Measurements from ENCODE around the gene XRCC5. TPM values are rescaled to one million over a fixed set of nuclear protein-coding genes. Genes with fewer than 3 reads are reported as not detected.

XRCC5 gene
- total RNA-seq, 2 donors from 2014 or later = 189 to 213 TPM

DNA sequence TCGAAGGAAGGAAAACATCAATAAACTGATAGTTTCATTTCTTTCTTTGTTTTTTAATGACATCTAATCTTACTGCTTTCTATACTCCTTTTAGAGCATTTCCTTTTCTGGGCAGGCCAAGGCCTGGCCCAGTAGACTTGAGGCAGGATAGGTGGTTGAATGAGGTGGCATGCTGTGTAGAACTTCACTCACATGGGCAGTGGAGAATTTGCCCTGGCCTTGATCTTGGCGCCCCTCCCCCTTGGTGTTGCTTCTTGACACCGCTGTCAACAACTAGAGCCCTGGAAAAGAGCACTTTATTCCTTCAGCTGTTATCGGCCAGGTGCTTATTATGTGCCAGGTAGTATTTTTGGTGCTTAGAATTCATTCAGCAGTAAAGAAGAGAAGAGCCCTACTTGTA lies 37.4 kb downstream of the XRCC5 start:
- DNase-seq (ENCODE audit: low spot score) = no peak
- intact Hi-C loops (cut with DNase I) = no loop called here

DNA sequence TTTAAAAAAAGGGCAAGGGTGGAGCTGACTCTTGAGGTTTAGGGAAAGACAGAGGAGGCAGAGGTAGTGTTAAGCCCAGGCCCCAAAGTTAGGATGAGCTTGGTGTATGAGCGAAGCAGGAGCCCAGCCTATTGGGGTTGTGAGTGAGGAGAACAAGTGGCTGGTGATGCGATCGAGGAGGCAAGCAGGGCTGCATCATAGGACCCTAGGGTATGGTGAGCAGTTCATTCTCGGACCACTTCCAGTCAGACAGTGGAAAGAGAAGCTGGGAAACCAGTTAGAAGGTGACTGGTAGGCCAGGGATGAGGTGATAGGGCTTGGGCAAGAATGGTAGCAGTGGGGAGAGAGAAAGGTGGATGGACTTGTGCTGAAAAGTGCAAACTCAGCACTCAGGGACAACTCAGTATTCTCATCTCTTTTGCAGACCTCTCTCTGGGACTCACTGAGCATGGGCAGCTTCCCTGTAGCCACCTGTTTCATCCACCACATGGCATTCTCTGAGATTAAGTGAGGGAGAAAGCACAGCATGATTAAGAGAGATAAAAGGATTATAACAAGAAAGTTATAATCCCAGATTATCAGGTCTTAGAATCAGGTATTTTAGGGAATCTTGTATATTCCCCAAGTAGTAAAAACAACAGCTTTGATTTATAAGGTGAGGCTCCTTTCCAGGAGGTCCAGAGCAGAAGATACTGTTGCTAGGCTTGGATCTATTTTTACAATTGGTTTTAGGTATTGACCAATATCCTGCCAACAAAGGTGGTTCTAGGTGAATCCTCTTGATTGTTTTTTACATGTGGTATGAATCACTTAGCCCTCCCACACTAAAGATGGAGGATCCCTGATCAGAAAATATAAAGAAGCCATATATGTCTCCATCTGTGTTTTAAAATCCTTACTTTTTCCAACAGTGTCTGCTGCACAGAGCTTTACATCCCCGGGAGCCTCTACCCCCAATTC lies 38.3 kb downstream of the XRCC5 start:
- no peak for DNase-seq (ENCODE audit: low spot score)
- intact Hi-C loops (cut with DNase I) = no loop called here

DNA sequence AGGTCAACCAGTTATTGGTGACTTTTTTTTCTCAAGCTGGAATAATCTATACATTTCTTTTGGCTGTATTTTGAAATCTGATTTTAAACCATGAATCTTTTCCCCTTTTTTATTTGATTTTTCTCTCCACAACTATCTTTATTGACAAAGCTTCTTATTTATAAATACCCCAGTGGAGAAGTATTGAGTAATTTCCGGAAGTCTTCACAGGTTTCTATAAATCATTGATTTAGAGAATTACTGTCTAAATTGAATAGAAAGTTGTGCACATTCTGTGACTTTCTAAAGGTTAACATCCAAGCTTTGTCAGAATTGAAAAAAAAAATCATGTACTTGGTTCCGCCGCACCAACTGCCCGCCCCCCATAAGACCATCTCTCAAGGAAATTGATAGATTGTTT lies 39.8 kb downstream of the XRCC5 start:
- intact Hi-C loops (cut with DNase I) = no loop called here
- no peak for DNase-seq (ENCODE audit: low spot score)

DNA sequence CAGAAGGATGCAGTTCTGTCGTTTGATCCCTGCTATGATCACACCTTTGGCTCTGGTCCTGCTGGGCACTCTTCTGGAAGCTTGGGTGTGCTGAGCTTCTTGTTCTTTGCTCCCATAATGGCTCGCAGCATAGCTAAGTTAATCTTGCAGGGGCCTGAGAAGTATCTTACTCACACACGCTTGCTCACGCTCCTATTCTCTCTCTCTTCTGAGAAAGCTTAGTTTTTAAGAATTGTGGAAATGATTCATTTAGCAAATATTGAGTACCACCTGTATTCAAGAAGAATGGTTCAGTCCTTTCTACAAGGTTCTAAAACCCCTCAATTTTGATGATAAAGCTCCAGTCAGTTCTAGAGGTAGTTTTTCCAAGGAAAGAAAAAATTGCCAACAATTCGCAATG lies 40.6 kb downstream of the XRCC5 start:
- DNase-seq (ENCODE audit: low spot score) = no peak
- intact Hi-C loops (cut with DNase I) = no loop called here

DNA sequence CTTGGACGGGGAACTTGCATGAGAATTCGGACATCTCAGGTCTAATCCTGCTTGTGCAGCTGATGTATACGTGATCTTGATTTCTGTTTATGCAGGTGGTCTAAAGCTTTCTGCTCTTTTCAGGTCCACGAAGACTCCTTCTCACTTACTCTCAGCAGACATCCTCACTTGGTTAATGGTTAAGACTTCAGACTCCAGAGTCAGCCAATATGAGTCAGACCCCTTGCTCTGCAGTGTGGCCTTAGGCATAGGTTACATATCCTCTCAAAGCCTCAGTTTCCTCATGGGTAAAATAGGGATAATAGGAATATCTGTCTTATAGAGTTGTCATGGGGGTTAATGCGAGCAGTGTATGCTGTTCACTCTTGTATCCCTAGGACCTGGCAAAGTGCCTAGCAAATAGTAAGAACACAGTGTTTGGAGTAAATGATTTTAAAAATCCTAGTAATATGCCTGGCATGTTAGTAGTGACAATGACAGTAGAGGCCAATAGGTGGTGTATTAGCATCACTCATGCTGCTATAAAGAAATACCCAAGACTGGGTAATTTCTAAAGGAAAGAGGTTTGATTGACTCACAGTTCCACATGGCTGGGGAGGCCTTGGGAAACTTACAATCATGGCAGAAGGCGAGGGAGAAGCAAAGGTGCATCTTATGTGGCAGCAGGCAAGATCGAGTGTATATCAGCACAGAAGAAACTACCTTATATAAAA lies 42.3 kb downstream of the XRCC5 start:
- intact Hi-C loops (cut with DNase I) = no loop called here
- DNase-seq (ENCODE audit: low spot score) = no peak

DNA sequence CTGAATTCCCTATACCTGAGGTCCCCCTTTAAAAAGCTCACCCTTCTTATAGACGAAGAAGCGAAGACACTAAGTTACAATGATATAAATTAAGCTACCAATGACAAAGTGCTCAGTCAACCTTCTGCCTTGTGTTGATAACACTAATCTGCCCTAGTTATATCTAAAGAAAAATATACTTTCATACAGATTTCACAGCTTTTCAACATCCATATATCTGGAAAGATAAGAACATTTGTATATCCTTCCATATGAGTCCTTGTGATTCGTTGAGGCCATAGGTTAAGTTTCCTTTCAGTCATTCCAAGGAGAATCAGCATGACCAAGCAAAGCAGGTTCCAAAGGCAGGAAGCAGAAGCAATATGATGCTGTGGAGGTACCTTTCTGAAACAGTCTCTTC lies 46.8 kb downstream of the XRCC5 start:
- DNase-seq (ENCODE audit: low spot score) = no peak
- intact Hi-C loops (cut with DNase I) = no loop called here

DNA sequence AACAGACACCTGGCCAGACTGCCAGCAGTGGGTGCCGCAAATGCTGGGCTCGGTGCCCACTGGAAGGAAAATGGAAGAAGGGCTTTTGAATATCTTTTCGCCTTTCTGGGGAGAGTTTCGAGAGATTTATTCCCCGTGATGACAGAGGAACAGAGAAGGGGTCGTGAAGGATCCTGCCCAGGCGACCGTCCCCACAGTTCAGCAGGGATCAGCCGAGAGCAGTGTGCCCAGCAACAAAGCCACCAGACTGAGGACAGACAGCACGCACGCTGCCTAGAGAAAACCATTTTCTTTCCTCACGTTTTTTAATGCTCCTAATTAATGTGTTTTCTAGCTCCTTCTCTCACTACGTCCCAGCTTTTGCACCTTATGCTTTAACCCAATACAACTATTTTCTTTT lies 47.7 kb downstream of the XRCC5 start:
- no peak for DNase-seq (ENCODE audit: low spot score)

DNA sequence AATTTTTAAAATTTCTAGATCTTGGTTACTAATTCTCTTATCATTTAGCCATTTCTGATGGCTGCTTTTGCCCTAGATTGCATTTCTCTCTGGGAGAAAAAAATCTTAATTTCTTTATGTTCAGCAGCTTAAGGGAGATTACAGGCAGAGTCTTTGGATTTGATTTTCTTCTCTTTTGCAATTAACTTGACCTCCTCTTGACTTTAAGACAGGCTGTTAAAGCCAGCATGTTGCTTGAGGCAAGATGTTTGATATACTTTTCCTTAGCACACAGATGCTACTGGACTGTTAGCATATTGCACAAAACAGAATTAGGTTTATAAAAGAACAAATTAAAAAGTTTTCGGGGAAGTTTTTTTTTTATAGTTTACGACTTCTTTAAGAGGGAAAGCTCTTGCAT lies 50.0 kb downstream of the XRCC5 start:
- intact Hi-C loops (cut with DNase I) = no loop called here

More for the DNA sequence above, 47.7 kb downstream of the XRCC5 start:
- intact Hi-C loops (cut with DNase I) = no loop called here

DNA sequence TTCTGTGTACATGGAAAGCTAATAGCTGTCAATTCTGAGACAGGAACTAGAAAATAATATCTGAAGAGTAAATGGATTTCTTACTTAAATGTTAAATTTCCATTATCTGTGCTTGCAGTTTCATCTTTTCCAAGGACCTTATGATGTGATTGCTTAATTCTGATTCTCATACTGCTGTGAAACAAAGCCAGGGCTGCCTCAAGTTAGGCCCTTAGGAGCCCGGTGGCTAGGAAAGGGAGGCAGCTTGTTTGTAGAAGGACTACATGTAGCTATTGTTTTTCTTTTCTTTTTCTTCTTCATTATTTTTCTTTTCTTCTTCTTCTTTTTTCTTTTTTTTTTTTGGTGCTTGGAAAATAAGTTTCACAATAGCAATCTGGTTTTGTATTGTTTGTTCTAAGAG lies 50.5 kb downstream of the XRCC5 start:
- DNase-seq (ENCODE audit: low spot score) = no peak
- intact Hi-C loops (cut with DNase I) = no loop called here

More for the DNA sequence above, 50.0 kb downstream of the XRCC5 start:
- DNase-seq (ENCODE audit: low spot score) = no peak

DNA sequence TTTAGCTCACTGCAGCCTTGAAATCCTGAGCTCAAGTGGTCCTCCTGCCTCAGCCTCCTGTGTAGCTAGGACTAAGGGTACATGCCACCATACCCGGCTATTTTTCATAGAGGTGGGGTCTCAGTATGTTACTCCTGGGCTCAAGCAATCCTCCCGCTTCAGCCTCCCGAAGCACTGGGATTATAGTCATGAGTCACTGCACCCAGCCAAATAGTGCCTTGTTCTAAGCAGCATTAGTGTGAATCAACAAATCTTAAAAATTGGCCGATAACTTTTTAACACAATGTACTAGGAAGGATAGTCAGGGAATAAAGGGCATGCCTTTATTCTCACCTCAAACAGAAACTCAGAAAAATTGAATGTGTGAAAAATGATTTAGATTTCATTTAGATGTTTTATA lies 51.6 kb downstream of the XRCC5 start:
- DNase-seq (ENCODE audit: low spot score) = no peak
- intact Hi-C loops (cut with DNase I) = no loop called here

DNA sequence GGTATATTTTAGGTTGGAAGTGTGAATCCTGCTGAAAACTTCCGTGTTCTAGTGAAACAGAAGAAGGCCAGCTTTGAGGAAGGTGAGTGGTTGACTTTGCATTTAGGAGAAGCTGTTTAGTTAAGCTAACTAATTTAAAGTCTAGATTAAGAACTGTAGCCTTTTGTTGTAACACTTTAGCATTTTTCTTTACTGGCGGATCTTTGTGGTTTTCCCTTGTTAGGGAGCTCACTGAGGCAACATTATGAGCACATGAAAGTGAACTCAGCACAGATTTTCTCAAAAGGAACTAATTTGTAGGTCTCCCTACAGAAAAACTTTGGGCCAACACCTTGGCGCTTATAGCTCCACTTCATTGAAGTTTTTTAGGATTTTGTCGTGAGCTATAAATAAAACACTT lies 52.8 kb downstream of the XRCC5 start:
- DNase-seq (ENCODE audit: low spot score) = no peak
- intact Hi-C loops (cut with DNase I) = no loop called here

DNA sequence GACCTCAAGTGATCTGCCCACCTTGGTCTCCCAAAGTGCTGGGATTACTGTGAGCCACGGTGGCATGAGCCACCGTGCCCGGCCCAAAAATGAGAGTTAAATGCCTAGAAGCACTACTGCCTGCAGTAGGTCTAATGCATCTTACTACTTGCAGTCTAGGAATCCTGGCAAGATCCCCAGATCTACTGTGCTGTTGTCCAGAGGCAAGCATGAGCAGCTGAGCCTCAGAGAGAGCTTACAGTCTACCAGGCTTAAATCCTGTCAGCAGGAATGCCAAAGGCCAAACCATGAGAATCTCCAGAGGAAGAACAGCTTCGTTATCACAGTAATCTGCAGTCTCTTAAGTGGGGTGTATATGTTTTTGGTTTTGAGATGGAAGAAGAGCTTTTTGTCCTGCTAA lies 54.4 kb downstream of the XRCC5 start:
- intact Hi-C loops (cut with DNase I) = no loop called here
- DNase-seq (ENCODE audit: low spot score) = no peak

DNA sequence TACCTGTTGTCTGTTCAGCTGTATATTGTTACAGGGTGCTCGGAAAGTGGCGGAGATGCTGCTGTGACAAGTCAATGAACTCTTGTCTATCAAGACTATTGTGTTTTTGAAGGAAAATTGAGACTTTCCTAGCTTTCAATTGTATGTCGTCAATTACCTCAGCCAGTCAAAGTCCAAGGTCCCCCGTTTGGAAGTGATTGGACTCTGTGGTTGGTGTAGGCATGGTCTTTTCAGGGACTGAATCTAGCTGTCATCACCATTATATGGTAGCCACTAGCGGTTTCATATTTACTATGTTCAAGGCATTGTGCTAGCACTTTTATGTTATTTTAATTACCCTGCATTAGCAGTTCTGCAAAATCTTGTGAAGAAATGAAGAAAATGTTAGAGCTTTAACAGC lies 54.9 kb downstream of the XRCC5 start:
- DNase-seq (ENCODE audit: low spot score) = no peak
- intact Hi-C loops (cut with DNase I) = no loop called here

DNA sequence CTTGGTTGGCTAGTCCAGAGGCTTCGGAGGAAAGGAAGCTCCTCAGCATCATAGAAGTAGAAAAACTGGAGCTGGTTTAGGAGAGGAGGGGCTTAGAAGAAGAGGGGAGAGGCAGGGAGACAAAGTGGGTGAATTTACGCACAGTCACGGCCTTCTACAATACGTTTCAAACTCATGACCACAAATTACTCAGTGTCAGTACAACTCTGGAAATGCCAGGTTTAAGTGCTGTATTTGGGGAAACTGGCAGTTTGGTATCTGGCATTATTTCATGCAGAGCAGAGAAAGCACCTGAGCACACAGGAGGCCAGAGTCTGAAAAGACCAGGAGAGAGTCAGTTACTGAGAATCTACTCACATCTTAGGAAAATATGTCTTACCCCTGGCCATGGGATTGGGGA lies 55.4 kb downstream of the XRCC5 start:
- no peak for DNase-seq (ENCODE audit: low spot score)
- intact Hi-C loops (cut with DNase I) = no loop called here

DNA sequence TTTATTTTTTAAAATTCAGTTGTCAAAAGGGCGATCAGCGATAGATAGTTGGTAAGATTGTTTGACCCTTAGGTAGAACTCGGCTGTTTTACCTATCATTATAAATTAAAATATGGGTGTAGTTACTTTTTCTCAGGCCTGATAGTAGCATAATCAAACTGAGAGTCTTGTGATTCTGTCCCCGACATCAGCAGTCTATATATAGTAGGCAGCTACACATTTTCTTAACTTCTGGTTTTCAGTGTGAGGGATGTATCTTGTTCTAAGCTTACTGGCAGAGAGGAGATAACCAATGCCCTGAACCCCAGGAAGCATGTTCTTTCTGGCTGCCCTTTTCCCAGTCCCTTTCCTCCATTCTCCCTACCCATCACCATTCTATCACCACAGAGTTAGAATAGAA lies 56.6 kb downstream of the XRCC5 start:
- intact Hi-C loops (cut with DNase I) = no loop called here
- no peak for DNase-seq (ENCODE audit: low spot score)

DNA sequence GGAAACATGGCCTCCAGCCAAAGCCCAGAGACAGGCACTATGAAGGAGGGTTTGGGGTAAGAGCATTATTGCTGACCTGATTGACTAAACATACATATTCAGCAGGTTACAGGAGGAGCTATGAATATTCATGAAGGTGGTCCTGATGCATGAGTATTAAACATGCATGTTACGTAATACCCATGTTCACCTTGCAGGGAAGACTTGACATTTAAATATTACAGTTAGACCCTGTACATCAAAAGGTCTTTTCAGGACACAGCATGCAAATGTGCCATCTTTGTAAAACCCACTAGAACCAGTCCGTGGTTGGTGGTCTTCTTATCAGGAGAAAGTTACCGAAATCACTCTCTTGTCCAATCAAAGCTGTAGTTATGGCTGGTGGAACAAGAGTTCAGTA lies 59.9 kb downstream of the XRCC5 start:
- intact Hi-C loops (cut with DNase I) = no loop called here
- no peak for DNase-seq (ENCODE audit: low spot score)

DNA sequence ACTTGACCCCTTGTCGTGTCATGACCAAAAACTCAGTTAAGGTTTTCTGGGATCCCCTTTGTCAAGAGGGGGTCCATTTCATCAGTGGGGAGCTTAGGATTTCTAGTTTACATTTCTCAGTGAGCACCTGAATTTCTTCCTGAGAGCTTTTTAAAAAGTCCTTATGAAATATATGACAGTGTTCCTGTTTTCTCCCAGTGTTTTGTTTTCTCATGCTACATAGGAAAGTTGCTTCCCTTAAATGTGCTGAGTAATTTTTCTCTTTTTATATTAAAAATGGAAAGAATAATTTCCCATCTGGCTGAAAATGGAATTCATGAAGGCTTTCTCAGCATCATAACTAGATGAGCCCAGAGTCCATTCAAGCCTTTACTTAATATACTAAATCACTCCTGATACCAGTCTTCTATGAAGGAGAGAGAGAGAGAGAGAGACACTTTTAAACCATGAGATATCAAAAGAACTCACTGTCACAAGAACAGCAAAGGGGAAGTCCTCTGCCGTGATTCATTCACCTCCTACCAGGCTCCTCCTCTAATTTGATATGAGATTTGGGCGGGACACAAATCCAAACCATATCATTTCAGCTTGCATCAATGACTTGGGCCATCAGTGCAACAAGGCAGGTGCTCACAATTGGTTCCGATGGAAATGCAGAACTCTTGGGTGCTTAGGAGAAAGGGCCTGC lies 61.1 kb downstream of the XRCC5 start:
- no peak for DNase-seq (ENCODE audit: low spot score)
- intact Hi-C loops (cut with DNase I) = no loop called here

DNA sequence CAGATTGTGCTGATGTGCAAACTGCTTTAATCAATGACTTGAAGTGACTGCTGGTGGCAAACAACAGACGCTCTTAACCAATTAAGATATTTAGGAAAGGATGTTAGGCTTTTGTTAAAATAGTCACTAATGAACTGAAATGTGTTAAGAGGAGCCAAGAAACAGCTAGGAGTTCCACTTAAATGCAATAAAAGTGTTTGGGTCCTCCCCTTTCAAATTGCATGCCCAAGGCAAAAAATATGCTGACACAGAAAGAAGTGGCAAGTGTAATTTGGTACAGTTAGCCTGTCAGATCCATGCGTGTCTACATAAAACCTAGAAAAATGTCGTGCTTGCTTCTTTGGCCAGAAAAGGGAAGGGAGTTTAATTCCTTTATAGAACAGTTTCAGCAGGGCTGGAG lies 61.9 kb downstream of the XRCC5 start:
- intact Hi-C loops (cut with DNase I) = no loop called here
- no peak for DNase-seq (ENCODE audit: low spot score)

DNA sequence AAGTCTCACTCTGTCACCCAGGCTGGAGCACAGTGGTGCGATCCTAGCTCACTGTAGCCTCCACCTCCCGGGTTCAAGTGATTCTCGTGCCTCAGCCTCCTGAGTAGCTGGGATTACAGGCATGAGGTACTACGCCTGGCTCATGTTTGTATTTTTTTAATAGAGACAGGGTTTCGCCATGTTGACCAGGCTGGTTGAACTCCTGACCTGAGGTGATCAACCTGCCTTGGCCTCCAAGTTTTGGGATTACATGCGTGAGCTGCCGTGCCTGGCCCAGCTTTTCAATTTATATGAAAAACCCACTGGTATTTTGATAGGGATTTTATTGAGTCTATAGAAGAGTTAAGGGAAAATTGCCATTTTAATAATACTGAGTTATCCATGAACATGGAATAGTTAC lies 63.3 kb downstream of the XRCC5 start:
- DNase-seq (ENCODE audit: low spot score) = no peak
- intact Hi-C loops (cut with DNase I) = loop anchor here in 1 of 2 donors (2.0 kb wide), 1 partner anchor 32 kb away; no protein-coding TSS in a partner anchor

DNA sequence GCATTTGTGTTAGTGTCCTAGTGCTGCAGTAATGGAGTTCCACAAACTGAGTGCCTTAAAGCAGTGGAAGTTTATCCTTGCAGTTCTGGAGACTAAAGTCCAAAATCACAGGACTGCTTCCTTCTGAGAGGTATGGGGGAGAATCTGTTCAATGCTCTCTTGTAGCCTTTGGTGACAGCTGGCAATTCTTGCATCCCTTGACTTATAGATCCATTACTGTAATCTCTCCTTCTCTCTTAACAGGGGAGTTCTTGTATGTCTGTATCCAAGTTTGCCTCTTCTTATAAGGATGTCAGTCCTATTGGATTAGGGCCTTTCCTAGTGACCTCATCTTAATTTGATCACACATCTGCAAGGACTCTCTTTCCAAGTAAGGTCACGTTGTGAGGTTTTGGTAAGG lies 69.9 kb downstream of the XRCC5 start:
- DNase-seq (ENCODE audit: low spot score) = no peak
- intact Hi-C loops (cut with DNase I) = no loop called here

All from posterior vena cava (tissue), 2 donors.